A375 (cell line): ENCODE results near the gene CEP70. TPM values are rescaled to one million over a fixed set of nuclear protein-coding genes. Genes with fewer than 3 reads are reported as not detected.

Experiments
- total RNA-seq: library from RNA; depleted of rRNA; stranded (reverse); fragments of >200 nt; shearing (Covaris generic); gene quantifications from 2 replicates; pipeline ENCODE4 v1.2.3, GENCODE V29; 2014; rRNA removed

CEP70 gene
- 17.8 and 23.8 TPM in 2 replicates for total RNA-seq

GRCh38 chr3:138594150-138594934, at the start of gene CEP70:
CEP70 (minus strand) TSS chr3:138594260; CDS start chr3:138572927, 21,333 bp downstream.

GRCh38 chr3:138608322-138609135, 14.5 kb upstream of the CEP70 start, which contains the start of gene FAIM:
FAIM (plus strand) TSS chr3:138608771; CDS start chr3:138619727, 10,956 bp downstream.

Other genes with a start within 250 kb of the CEP70 start
- gene MRAS, start 245.7 kb downstream of the CEP70 start, total RNA-seq = 6.8 and 7.5 TPM in 2 replicates
- gene ESYT3, start 159.6 kb downstream of the CEP70 start, total RNA-seq = 0.38 and 0.64 TPM in 2 replicates
- gene FAIM, start 14.5 kb upstream of the CEP70 start, total RNA-seq = 26.9 and 31.3 TPM in 2 replicates
- 10.0 and 10.8 TPM in 2 replicates for gene PIK3CB, start 240.7 kb upstream of the CEP70 start, total RNA-seq